Mesendoderm (in vitro differentiated cells): ENCODE measurements around the gene CCDC78.

Experiments used
- DNase-seq: peaks from one replicate; pipeline ENCODE4 v3.0.0; 2013
- H2AK5ac ChIP-seq: 2 replicates; pipeline ENCODE4 v1.6.1; 2013; ENCODE audit warnings: low read length, inconsistent platforms
- H2BK120ac ChIP-seq: 2 replicates; pipeline ENCODE4 v1.6.1; 2013; ENCODE audit warnings: low read depth, mild to moderate bottlenecking, low read length, moderate library complexity, mixed read lengths
- H2BK15ac ChIP-seq: replicated peaks from 2 replicates; pipeline ENCODE4 v1.6.1; 2013; ENCODE audit warnings: low read depth, mild to moderate bottlenecking, moderate library complexity
- H2BK5ac ChIP-seq: 2 replicates; pipeline ENCODE4 v1.6.1; 2013; ENCODE audit warnings: low read length, inconsistent platforms
- H3K18ac ChIP-seq: 2 replicates; pipeline ENCODE4 v1.6.1; 2013; ENCODE audit warnings: mild to moderate bottlenecking, low read length, mixed read lengths
- H3K23ac ChIP-seq: one replicate; pipeline ENCODE4 v1.6.1; 2013; ENCODE audit warnings: low read length
- H3K27ac ChIP-seq: 2 replicates; pipeline ENCODE4 v1.5.1; 2013; ENCODE audit warnings: low read depth, mild to moderate bottlenecking, inconsistent platforms, low read length, moderate library complexity
- H3K27me3 ChIP-seq: 2 replicates; pipeline ENCODE4 v1.6.1; 2013; ENCODE audit warnings: low read length, control low read depth, mild to moderate bottlenecking, inconsistent platforms; ENCODE audit not compliant: insufficient read depth, poor library complexity
- H3K36me3 ChIP-seq: 2 replicates; pipeline ENCODE4 v1.6.1; 2013; ENCODE audit warnings: low read length, inconsistent platforms; ENCODE audit not compliant: control insufficient read depth, insufficient read depth
- H3K4ac ChIP-seq: one replicate; pipeline ENCODE4 v1.6.1; 2013; ENCODE audit warnings: low read depth, mild to moderate bottlenecking, low read length, moderate library complexity
- H3K4me1 ChIP-seq: 2 replicates; pipeline ENCODE4 v1.6.1; 2013; ENCODE audit warnings: low read depth, low read length, inconsistent platforms; ENCODE audit not compliant: control insufficient read depth
- H3K4me2 ChIP-seq: 2 replicates; pipeline ENCODE4 v1.6.1; 2013; ENCODE audit warnings: low read length
- H3K4me3 ChIP-seq: 2 replicates; pipeline ENCODE4 v1.5.1; 2013; ENCODE audit warnings: mild to moderate bottlenecking, low read length
- H3K56ac ChIP-seq: one replicate; pipeline ENCODE4 v1.6.1; 2013; ENCODE audit warnings: low read length
- H3K79me1 ChIP-seq: 2 replicates; pipeline ENCODE4 v1.6.1; 2013; ENCODE audit warnings: low read length, inconsistent platforms
- H3K79me2 ChIP-seq: 2 replicates; pipeline ENCODE4 v1.6.1; 2013; ENCODE audit warnings: mild to moderate bottlenecking, low read length; ENCODE audit not compliant: control insufficient read depth, insufficient read depth
- H3K9ac ChIP-seq: 2 replicates; pipeline ENCODE4 v1.6.1; 2013; ENCODE audit warnings: low read length, inconsistent platforms
- H4K5ac ChIP-seq: one replicate; pipeline ENCODE4 v1.6.1; 2013; ENCODE audit warnings: low read length
- H4K8ac ChIP-seq: one replicate; pipeline ENCODE4 v1.6.1; 2013; ENCODE audit warnings: low read depth, mild to moderate bottlenecking, control low read depth, low read length, moderate library complexity
- WGBS: extraction: QIAGEN DNeasy Blood & Tissue Kit; methylation state at CpG from one replicate; pipeline ENCODE4 v1.1.7; 2013; ENCODE audit warnings: low lambda C conversion rate, missing lambda C conversion rate; ENCODE audit not compliant: insufficient coverage; ENCODE audit errors: extremely low coverage; 5-methylcytosine and 5-hydroxymethylcytosine counted together

CCDC78 gene

GRCh38 chr16:749010-749409, 22.8 kb upstream of the CCDC78 start:
- WGBS = no CpG with 5 or more reads among the region's 6 CpGs
- Histone ChIP-seq H2AK5ac (no peak overlapping the region), H3K4me2 (no peak overlapping the region), H4K5ac (no peak overlapping the region), H3K4ac (no peak overlapping the region), H3K79me1 (no peaks in the 10 kb centered on the region), H3K27ac (no peak overlapping the region), H2BK5ac (no peak overlapping the region), H3K9ac (no peak overlapping the region), H2BK15ac (no peak overlapping the region), H2BK120ac (no peak overlapping the region), H3K36me3 (no peaks in the 10 kb centered on the region), H3K4me1 (no peaks in the 10 kb centered on the region), H3K27me3 (no peaks in the 10 kb centered on the region), H3K4me3 (no peak overlapping the region), H3K23ac (no peak overlapping the region), H3K79me2 (no peaks in the 10 kb centered on the region), H3K56ac (no peak overlapping the region), H3K18ac (no peak overlapping the region), H4K8ac (no peak overlapping the region)
- no peak for DNase-seq

GRCh38 chr16:747978-748746, 21.9 kb upstream of the CCDC78 start:
- Histone ChIP-seq H3K56ac (no peak overlapping the region), H3K36me3 (no peaks in the 10 kb centered on the region), H3K9ac (no peak overlapping the region), H2BK120ac (no peak overlapping the region), H4K5ac (no peak overlapping the region), H3K79me2 (no peaks in the 10 kb centered on the region), H3K4ac (no peak overlapping the region), H3K79me1 (no peaks in the 10 kb centered on the region), H3K4me1 (no peaks in the 10 kb centered on the region), H2AK5ac (no peak overlapping the region), H3K27me3 (no peaks in the 10 kb centered on the region), H2BK15ac (no peak overlapping the region), H4K8ac (no peak overlapping the region), H3K27ac (no peak overlapping the region), H2BK5ac (no peak overlapping the region), H3K4me2 (no peak overlapping the region), H3K18ac (no peak overlapping the region), H3K23ac (no peak overlapping the region), H3K4me3 (no peak overlapping the region)
- no peak for DNase-seq
- WGBS = no CpG with 5 or more reads among the region's 39 CpGs

GRCh38 chr16:746637-747036, 20.4 kb upstream of the CCDC78 start:
- Histone ChIP-seq H3K36me3 (no peaks in the 10 kb centered on the region), H3K4me1 (no peaks in the 10 kb centered on the region), H3K56ac (no peak overlapping the region), H3K4me3 (no peak overlapping the region), H3K27ac (no peak overlapping the region), H2BK5ac (no peak overlapping the region), H3K79me2 (no peaks in the 10 kb centered on the region), H3K27me3 (no peaks in the 10 kb centered on the region), H3K23ac (no peak overlapping the region), H3K79me1 (no peaks in the 10 kb centered on the region), H2BK15ac (no peak overlapping the region), H3K18ac (no peak overlapping the region), H2AK5ac (no peak overlapping the region), H4K8ac (no peak overlapping the region), H2BK120ac (no peak overlapping the region), H3K4me2 (no peak overlapping the region), H4K5ac (no peak overlapping the region), H3K4ac (no peak overlapping the region), H3K9ac (no peak overlapping the region)
- no peak for DNase-seq
- WGBS = no CpG with 5 or more reads among the region's 13 CpGs

- no peak overlapping the region for H3K4me3 ChIP-seq
- H4K5ac ChIP-seq = no peak overlapping the region
- no peak overlapping the region for H3K23ac ChIP-seq
- H3K36me3 ChIP-seq = no peaks in the 10 kb centered on the region
- no peak overlapping the region for H2BK15ac ChIP-seq
- H3K27ac ChIP-seq = no peak overlapping the region
- no peak overlapping the region for H2AK5ac ChIP-seq
- no peaks in the 10 kb centered on the region for H3K4me1 ChIP-seq
- H3K79me2 ChIP-seq = no peaks in the 10 kb centered on the region
- no peaks in the 10 kb centered on the region for H3K79me1 ChIP-seq
- no peak overlapping the region for H2BK120ac ChIP-seq
- peak; percentile 66 for DNase-seq
- no peak overlapping the region for H2BK5ac ChIP-seq
- H3K18ac ChIP-seq = no peak overlapping the region
- H4K8ac ChIP-seq = no peak overlapping the region
- H3K27me3 ChIP-seq = no peaks in the 10 kb centered on the region
- H3K4me2 ChIP-seq = no peak overlapping the region
- H3K4ac ChIP-seq = no peak overlapping the region
- H3K56ac ChIP-seq = no peak overlapping the region
- H3K9ac ChIP-seq = no peak overlapping the region
- WGBS = no CpG with 5 or more reads among the region's 14 CpGs
Measured at GRCh38 chr16:745739-746138, 19.5 kb upstream of the CCDC78 start.

- no CpG with 5 or more reads among the region's 21 CpGs for WGBS
- no peak overlapping the region for H2BK5ac ChIP-seq
- H3K4me3 ChIP-seq = no peak overlapping the region
- no peak overlapping the region for H4K5ac ChIP-seq
- no peak overlapping the region for H2BK15ac ChIP-seq
- H2AK5ac ChIP-seq = no peak overlapping the region
- no peak overlapping the region for H3K23ac ChIP-seq
- no peak overlapping the region for H3K9ac ChIP-seq
- no peak overlapping the region for H3K4me2 ChIP-seq
- H3K56ac ChIP-seq = no peak overlapping the region
- DNase-seq = peak; percentile 36
- H3K36me3 ChIP-seq = no peaks in the 10 kb centered on the region
- H3K18ac ChIP-seq = no peak overlapping the region
- H3K4me1 ChIP-seq = no peaks in the 10 kb centered on the region
- H3K27me3 ChIP-seq = no peaks in the 10 kb centered on the region
- no peaks in the 10 kb centered on the region for H3K79me1 ChIP-seq
- H3K4ac ChIP-seq = no peak overlapping the region
- no peak overlapping the region for H3K27ac ChIP-seq
- no peak overlapping the region for H4K8ac ChIP-seq
- no peak overlapping the region for H2BK120ac ChIP-seq
- H3K79me2 ChIP-seq = no peaks in the 10 kb centered on the region
Measured at GRCh38 chr16:743794-744500, 17.7 kb upstream of the CCDC78 start.
